HFFc6 (cell line): ENCODE results near the gene CYB561D2. TPM values are rescaled to one million over a fixed set of nuclear protein-coding genes. Genes with fewer than 3 reads are reported as not detected.

Experiments used
- DNase-seq: peaks from one replicate; pipeline ENCODE4 v3.0.0-alpha.2; 2018
- H3K27ac Mint-ChIP-seq: 2 replicates; pipeline ENCODE4 v1.8.0; 2020; ENCODE audit warnings: mild to moderate bottlenecking, mixed read lengths
- H3K27me3 Mint-ChIP-seq: 2 replicates; pipeline ENCODE4 v1.8.0; 2021; ENCODE audit warnings: mild to moderate bottlenecking, moderate library complexity, mixed read lengths; ENCODE audit not compliant: insufficient read depth
- H3K36me3 Mint-ChIP-seq: 2 replicates; pipeline ENCODE4 v1.8.0; 2021; ENCODE audit warnings: low read depth, mixed read lengths
- H3K4me1 Mint-ChIP-seq: 2 replicates; pipeline ENCODE4 v1.8.0; 2020; ENCODE audit warnings: low read depth, mixed read lengths
- H3K4me3 Mint-ChIP-seq: 2 replicates; pipeline ENCODE4 v1.8.0; 2020; ENCODE audit warnings: mild to moderate bottlenecking, moderate library complexity, mixed read lengths
- H3K9me3 Mint-ChIP-seq: 2 replicates; pipeline ENCODE4 v1.8.0; 2020; ENCODE audit warnings: mild to moderate bottlenecking, mixed read lengths
- CTCF ChIP-seq: fragments of 200-600 bp; sonication (generic); IDR thresholded peaks from 2 replicates; pipeline ENCODE4 v1.5.0; 2021; ENCODE audit warnings: antibody characterized with exemption, mild to moderate bottlenecking
- total RNA-seq, 6 experiments: library from RNA; stranded (reverse); fragmentation: NEBNext Ultra II Directional; extraction: Animal tissue kit (Norgen Biotek cat#: 25700); gene quantifications; 2 replicates in 1 of 6; 3 replicates in 5 of 6; pipeline ENCODE4 v1.2.3, GENCODE V29; 2021

CYB561D2 gene
- total RNA-seq, 6 experiments from 2014 or later, result 20.5 to 25.2 (median 24.0) TPM

DNA sequence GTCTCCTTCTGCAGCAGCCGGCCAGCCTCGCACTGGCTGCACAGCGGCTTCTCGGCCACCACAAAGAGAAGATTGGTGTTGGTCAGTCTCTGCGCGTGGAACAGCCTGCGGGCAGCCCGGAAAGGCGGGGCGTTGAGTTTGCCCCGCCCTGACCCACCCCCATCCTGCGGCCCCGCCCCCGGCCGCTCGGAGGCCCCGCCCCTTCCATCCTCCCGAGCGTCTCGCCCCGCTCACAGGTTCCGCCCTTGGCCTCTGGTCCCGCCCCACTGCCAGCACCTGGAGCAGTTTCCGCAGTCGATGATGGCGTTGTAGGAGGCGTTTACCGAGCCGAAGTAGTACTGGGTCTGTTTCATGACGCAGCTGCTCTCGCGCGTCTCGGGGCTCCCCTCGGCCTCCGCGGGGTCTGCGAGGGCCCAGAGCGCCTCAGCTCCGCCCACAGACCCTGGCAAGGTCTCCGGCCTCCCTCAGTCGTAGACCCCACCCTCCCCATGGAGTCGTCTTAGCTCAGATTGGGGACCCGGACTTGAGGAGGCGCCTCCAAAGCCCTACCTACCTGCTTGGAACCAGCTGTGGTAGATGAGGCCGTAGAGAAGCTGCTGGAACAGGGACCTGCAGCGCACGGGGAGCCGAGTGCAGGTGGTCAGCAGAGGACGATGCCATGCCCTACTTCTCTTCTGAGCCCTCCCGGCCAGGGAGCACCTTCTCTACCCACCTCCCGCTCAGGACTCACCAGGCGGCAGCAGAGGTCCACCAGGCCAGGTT is 14.6 kb downstream of the CYB561D2 start:
- DNase-seq, result no peak

DNA sequence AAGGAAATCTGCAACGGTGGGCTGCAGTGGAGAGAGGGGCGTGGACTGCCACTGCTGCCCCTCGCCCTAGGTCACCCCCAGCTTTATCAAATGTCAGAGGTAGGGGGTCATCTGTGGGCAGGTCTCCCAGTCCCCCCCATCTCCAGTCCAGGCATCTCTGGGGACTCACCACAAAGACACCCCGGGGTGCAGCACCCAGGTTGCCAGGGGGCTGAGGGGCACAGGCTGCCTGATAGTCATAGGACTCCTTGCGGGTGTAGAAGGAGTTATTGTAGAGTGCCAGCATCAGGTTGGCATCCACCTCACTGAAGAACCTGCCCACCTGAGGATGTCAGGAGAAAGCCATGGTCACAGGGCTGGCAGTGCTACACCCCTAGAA is 15.2 kb downstream of the CYB561D2 start:
- Mint-ChIP-seq H3K4me3 (no peak overlapping the region), H3K27me3 (peaks cover 14% of the 10 kb centered on the region), H3K27ac (no peak overlapping the region), H3K36me3 (no peaks in the 10 kb centered on the region), H3K9me3 (no peaks in the 10 kb centered on the region), H3K4me1 (no peaks in the 10 kb centered on the region)
- no peak for TF ChIP-seq CTCF
- DNase-seq, result no peak

More for the DNA sequence above, 14.6 kb downstream of the CYB561D2 start:
- Mint-ChIP-seq H3K4me3 (peak overlapping the region; percentile 69; the same call in 1 of the 2 replicates), H3K9me3 (no peaks in the 10 kb centered on the region), H3K27me3 (peaks cover 9% of the 10 kb centered on the region), H3K4me1 (no peaks in the 10 kb centered on the region), H3K27ac (no peak overlapping the region), H3K36me3 (no peaks in the 10 kb centered on the region)
- TF ChIP-seq CTCF, result no peak

DNA sequence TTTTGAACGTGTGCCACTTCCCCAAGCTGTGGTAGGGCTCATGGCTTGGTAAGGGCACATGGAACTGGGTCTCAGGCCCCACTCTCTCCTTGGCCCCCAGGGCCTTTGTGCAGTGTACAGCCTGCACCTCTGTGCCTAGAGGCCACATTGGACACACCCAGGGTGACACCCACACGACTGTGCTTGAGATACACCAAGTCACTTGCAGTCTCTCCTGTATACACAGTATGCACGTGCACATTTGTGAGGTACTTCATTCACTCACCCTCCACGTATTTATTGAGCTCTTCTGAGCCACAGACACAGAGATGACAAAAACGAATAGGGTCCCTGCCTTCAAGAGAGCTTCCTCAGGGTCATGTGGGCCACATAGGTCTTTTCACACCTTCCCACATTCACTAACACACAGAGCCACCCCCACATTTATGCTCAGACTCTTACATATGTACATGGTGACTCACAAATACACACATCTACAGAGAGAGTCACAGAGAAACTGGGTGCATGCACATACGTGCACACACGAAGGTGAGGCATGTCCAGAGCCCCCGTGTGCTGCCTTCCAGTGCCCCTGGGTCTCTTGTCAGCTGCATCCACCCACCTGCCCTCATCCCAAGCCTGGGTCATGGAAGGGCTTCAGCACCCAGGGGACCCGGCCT is 18.5 kb downstream of the CYB561D2 start:
- no peaks in the 10 kb centered on the region for H3K36me3 Mint-ChIP-seq
- H3K4me1 Mint-ChIP-seq, result no peaks in the 10 kb centered on the region
- H3K27ac Mint-ChIP-seq, result no peak overlapping the region
- no peaks in the 10 kb centered on the region for H3K9me3 Mint-ChIP-seq
- peaks cover 28% of the 10 kb centered on the region for H3K27me3 Mint-ChIP-seq
- no peak for TF ChIP-seq CTCF
- no peak overlapping the region for H3K4me3 Mint-ChIP-seq
- DNase-seq, result no peak

- no peak for DNase-seq
- Mint-ChIP-seq H3K4me3 (no peak overlapping the region), H3K36me3 (no peaks in the 10 kb centered on the region), H3K9me3 (no peaks in the 10 kb centered on the region), H3K27ac (no peak overlapping the region), H3K4me1 (no peaks in the 10 kb centered on the region), H3K27me3 (peaks cover 29% of the 10 kb centered on the region)
- 0 out of 2 replicates have a peak, but pooled peaks have one; percentile 14 for TF ChIP-seq CTCF
These were observed 19.9 kb downstream of the CYB561D2 start for GRCh38 chr3:50370594-50370993.

- Mint-ChIP-seq H3K9me3 (no peaks in the 10 kb centered on the region), H3K36me3 (no peaks in the 10 kb centered on the region), H3K4me3 (no peak overlapping the region), H3K4me1 (no peaks in the 10 kb centered on the region), H3K27me3 (peaks cover 27% of the 10 kb centered on the region), H3K27ac (no peak overlapping the region)
- TF ChIP-seq CTCF, result no peak
- no peak for DNase-seq
These were observed 20.5 kb downstream of the CYB561D2 start for GRCh38 chr3:50371133-50371685.
